ENCODE results near the gene PNPLA6. TPM values are rescaled to one million over a fixed set of nuclear protein-coding genes. Genes with fewer than 3 reads are reported as not detected.

PNPLA6 gene
- total RNA-seq, 1 donor from 2014 or later = 50.4 TPM

DNA sequence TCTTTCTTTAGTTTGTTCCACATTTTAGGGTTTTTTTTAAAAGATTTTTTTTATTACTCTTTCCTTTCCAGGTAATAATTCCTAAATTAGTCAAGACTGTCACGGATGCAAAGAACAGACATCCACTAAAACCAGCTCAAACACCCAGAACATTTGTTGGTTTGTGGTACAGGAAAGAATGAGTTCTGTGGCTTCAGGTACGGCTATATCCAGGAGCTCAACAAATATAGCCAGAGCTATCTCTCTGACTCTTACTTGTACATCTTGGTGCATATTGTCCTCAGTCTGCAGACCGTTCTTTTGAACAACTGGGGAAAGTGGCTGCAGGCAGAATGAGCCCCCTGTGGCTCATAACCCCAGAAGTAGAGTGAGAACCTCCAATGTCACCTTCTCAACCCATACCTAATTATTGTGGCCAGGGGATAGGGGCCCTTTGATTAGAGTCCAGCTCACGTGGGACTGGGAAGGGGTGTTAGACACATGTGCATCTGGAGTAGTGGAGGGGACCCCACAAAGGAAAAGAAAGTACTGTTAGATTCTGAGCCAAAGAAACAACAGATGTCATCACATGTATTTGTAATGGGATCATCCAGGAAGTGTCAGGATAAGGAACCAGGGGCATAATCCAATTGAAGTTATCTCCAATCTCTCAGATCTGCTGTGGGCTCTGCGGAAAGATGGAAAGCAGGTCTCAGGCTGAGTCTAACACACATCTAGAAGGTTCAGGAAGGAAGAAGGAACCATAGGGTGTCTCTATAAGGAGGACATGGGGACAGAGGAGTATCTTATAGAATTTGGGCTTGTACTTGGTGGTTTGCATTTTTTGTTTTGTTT, 21.5 kb upstream of the PNPLA6 start:
- intact Hi-C loops (cut with DNase I) = loop anchor here (10.0 kb wide), 1 partner anchor 119 kb away; no protein-coding TSS in a partner anchor
- ATAC-seq (ENCODE audit: poor library complexity) (no peak), DNase-seq (peak; percentile 4)

DNA sequence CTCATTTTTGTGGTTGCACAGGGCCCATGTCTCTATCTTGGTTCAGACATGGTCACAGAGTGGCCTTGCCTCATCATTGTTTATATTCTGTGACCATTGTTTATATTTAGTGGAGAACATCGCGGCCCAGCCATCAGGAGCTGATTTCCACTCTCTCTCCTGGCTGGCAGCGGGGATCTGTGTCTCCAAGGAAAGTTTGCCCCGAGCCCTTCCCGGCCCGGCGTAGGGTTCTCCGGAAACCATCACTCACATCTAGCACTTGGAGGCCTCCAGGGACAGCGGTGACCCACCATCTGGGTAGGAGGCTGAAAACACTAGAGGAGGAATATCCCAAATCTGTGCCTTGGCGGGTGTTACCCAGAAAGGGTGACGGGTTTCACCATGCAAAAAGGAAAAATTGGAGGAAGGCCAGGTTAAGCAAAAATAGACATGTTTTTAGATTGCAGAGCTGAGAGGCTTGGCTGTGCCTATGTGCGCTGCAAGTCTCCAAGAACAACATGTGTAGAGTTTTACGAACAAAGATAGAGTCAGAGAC, 20.3 kb upstream of the PNPLA6 start:
- DNase-seq (peak; percentile 59), ATAC-seq (ENCODE audit: poor library complexity) (peak; percentile 65)
- intact Hi-C loops (cut with DNase I) = loop anchor here (10.0 kb wide), 1 partner anchor 120 kb away; no protein-coding TSS in a partner anchor

DNA sequence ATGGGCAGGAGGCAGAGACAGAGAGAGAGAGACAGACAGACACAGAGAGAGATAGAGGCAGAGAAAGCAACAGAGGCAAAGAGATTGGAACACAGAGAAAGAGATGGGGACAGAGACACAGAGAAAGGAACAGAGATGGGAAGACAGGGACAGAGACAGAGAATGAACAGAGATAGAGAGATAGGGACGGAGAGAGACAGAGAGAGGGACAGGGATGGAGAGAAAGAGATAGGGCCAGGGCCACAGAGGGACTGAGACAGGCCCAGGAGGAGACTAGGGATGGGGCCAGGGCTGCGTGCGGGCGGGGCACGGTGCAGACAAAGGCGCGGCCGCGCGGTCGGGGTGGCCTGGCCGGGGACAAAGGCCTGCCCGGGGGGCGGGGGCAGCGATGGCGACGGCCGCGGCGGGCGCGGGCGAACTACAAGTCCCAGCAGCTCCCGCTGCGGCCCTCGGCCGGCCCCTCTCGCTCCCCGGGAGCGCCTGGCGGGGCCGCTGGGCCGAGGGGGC, 19.8 kb upstream of the PNPLA6 start, which contains the start of gene ZNF358:
Gene ZNF358 (plus strand): TSS at position 459 of the 507 bp plus-strand sequence. CDS start 3,140 bp downstream, outside the sequence.
- peak; percentile 89 for DNase-seq
- ATAC-seq (ENCODE audit: poor library complexity) = peak; percentile 90
- intact Hi-C loops (cut with DNase I) = loop anchor here (10.0 kb wide), 1 partner anchor 121 kb away; no protein-coding TSS in a partner anchor

DNA sequence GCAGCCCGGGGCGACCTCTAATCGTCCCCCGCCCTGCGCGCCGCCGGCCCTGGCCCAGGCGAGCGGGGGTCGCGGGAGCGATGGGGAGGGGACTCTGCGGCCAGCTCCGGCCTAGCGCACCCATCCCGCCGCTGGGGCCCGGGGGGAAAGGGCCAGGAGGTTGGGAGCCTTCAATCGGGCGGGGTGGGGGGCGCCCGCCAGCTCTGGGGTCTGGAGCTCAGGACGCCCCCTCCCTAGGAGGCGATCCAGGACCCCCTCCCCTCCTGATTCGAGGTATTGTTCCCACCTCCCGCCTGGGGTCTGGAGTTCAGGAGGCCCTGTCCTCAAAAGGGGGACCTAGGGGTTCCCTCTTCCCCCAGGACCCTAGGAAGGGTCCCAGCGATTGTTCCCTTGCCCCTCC, 19.2 kb upstream of the PNPLA6 start:
- ATAC-seq (ENCODE audit: poor library complexity) = no peak
- intact Hi-C loops (cut with DNase I) = loop anchor here (10.0 kb wide), 1 partner anchor 122 kb away; no protein-coding TSS in a partner anchor
- peak; percentile 33 for DNase-seq

- ATAC-seq (ENCODE audit: poor library complexity) (no peak), DNase-seq (peak; percentile 13)
- intact Hi-C loops (cut with DNase I) = loop anchor here (10.0 kb wide), 1 partner anchor 122 kb away; no protein-coding TSS in a partner anchor
Measured at GRCh38 chr19:7516878-7517277, 18.6 kb upstream of the PNPLA6 start.

- ATAC-seq (ENCODE audit: poor library complexity) (no peak), DNase-seq (no peak)
Measured at GRCh38 chr19:7519361-7520130, 16.0 kb upstream of the PNPLA6 start.

GRCh38 chr19:7520131-7521051, 15.1 kb upstream of the PNPLA6 start:
- intact Hi-C loops (cut with DNase I) = no loop called here
- no peak for DNase-seq
- peak; percentile 3 for ATAC-seq (ENCODE audit: poor library complexity)

More at GRCh38 chr19:7519361-7520130, 16.0 kb upstream of the PNPLA6 start:
- intact Hi-C loops (cut with DNase I) = loop anchor here (10.0 kb wide), 1 partner anchor 125 kb away; no protein-coding TSS in a partner anchor

GRCh38 chr19:7521551-7522071, 13.9 kb upstream of the PNPLA6 start:
- ATAC-seq (ENCODE audit: poor library complexity) = no peak
- intact Hi-C loops (cut with DNase I) = no loop called here
- no peak for DNase-seq

- ATAC-seq (ENCODE audit: poor library complexity) (peak; percentile 94), DNase-seq (peak; percentile 100)
- intact Hi-C loops (cut with DNase I) = no loop called here
Measured at GRCh38 chr19:7522072-7522922, 13.2 kb upstream of the PNPLA6 start, which contains the start of gene MCOLN1. TSS of gene MCOLN1 (plus strand) at chr19:7522624. CDS start at chr19:7522751, 127 bp downstream.

- ATAC-seq (ENCODE audit: poor library complexity) (no peak), DNase-seq (no peak)
- intact Hi-C loops (cut with DNase I) = no loop called here
Measured at GRCh38 chr19:7522923-7523667, 12.4 kb upstream of the PNPLA6 start.

GRCh38 chr19:7524523-7524922, 11.0 kb upstream of the PNPLA6 start:
- DNase-seq (no peak), ATAC-seq (ENCODE audit: poor library complexity) (no peak)
- intact Hi-C loops (cut with DNase I) = no loop called here

DNA sequence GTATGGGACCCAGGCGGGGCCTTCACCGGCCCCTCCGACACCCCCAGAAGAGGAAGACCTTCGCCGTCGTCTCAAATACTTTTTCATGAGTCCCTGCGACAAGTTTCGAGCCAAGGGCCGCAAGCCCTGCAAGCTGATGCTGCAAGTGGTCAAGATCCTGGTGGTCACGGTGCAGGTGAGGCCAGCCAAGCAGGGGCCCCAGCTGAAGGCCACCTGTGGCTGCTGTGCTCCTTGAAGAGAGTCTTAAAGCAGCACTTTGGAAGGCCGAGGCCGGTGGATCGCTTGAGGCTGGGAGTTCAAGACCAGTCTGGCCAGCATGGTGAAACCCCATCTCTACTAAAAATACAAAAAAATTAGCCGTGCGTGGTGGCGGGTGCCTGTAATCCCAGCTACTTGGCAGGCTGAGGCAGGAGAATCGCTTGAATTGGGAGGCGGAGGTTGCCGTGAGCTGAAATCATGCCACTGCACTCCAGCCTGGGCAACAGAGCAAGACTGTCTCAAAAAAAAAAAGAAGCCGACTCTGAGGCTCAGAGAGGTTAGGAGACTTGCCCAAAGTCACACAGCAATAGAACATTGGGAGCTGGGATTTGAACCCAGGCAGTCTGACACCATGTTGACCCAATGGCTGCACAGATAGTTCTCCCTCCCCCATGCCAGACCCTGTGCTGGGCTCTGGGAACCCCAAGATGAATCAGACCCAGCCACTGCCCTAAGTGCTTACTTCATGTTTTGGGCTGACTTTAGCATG, 10.4 kb upstream of the PNPLA6 start:
- no peak for ATAC-seq (ENCODE audit: poor library complexity)
- intact Hi-C loops (cut with DNase I) = no loop called here
- no peak for DNase-seq

DNA sequence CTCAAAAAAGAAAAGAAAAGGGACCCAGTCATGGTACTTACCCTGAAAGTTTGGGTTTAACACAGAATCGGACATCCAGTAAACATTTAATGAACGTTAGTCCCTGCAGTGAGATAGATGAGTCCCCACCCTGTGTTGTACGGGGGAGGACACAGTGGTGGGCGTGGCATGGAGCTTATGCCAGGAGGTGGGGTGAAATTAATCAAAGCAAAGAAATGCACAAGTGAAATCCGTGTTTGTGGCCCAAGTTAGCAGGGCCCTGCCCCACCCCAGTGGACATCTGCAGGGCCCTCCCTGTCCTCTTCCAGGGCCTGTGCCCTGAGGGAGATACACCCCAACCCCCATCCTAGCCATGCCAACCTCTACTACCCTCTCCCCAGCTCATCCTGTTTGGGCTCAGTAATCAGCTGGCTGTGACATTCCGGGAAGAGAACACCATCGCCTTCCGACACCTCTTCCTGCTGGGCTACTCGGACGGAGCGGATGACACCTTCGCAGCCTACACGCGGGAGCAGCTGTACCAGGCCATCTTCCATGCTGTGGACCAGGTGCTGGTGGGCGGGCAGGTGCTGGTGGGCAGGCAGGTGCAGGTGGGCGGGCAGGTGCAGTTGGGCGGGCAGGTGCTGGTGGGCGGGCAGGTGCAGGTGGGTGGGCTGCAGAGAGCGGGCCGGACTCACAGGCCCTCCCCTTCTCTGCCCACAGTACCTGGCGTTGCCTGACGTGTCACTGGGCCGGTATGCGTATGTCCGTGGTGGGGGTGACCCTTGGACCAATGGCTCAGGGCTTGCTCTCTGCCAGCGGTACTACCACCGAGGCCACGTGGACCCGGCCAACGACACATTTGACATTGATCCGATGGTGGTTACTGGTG, 9.2 kb upstream of the PNPLA6 start:
- ATAC-seq (ENCODE audit: poor library complexity) = no peak
- no peak for DNase-seq
- intact Hi-C loops (cut with DNase I) = no loop called here

- peak; percentile 79 for DNase-seq
- intact Hi-C loops (cut with DNase I) = no loop called here
- ATAC-seq (ENCODE audit: poor library complexity) = peak; percentile 41
Measured at GRCh38 chr19:7527516-7528191, 7.9 kb upstream of the PNPLA6 start.

Measured in Right ventricle myocardium superior (tissue), 1 donor.